GM23338 (cell line): ENCODE data around the gene DNAI7.

Source experiments
- EZH2 ChIP-seq: fragments of 200-600 bp; sonication (generic); IDR thresholded peaks from one replicate; pipeline ENCODE4 v1.8.0; 2017; ENCODE audit warnings: antibody characterized with exemption, mild to moderate bottlenecking, low read depth; ENCODE audit not compliant: unreplicated experiment
- EZH2phosphoT487 ChIP-seq: fragments of 200-600 bp; sonication (generic); IDR thresholded peaks from one replicate; pipeline ENCODE4 v1.8.1; 2018; ENCODE audit warnings: antibody characterized with exemption; ENCODE audit not compliant: unreplicated experiment
- JUNB ChIP-seq: IDR thresholded peaks from one replicate; pipeline ENCODE4 v1.6.1; 2016; ENCODE audit warnings: antibody characterized with exemption; ENCODE audit not compliant: unreplicated experiment
- POLR2AphosphoS5 ChIP-seq: IDR thresholded peaks from 2 replicates; pipeline ENCODE4 v1.6.1; 2016; ENCODE audit warnings: antibody characterized with exemption, low read depth
- STAT1 ChIP-seq: IDR thresholded peaks from one replicate; pipeline ENCODE4 v1.6.1; 2016; ENCODE audit warnings: antibody characterized with exemption; ENCODE audit not compliant: unreplicated experiment
- ZNF331 ChIP-seq: fragments of 250-450 bp; sonication (Bioruptor Pico); IDR thresholded peaks from 2 replicates; pipeline ENCODE4 v1.5.0; 2020; ENCODE audit warnings: low read depth, mild to moderate bottlenecking, moderate library complexity
- TF ChIP-seq, protein P1 (sequence below), 2 experiments: fragments of 200-600 bp in 1 of 2; sonication (generic) in 1 of 2; conservative IDR thresholded peaks; 2 replicates each; pipeline versions ENCODE4 v1.5.1 to v1.6.1; 2016 to 2017; ENCODE audit warnings: antibody characterized with exemption in 2 of 2, low read depth in 2 of 2, mild to moderate bottlenecking in 2 of 2, moderate library complexity in 1 of 2
- TF ChIP-seq, protein P2 (sequence below): IDR thresholded peaks from one replicate; pipeline ENCODE4 v1.6.1; 2018; ENCODE audit warnings: antibody characterized with exemption; ENCODE audit not compliant: unreplicated experiment
- TF ChIP-seq, protein P3 (sequence below): IDR thresholded peaks from 2 replicates; pipeline ENCODE4 v1.6.1; 2016; ENCODE audit warnings: antibody characterized with exemption

DNA sequence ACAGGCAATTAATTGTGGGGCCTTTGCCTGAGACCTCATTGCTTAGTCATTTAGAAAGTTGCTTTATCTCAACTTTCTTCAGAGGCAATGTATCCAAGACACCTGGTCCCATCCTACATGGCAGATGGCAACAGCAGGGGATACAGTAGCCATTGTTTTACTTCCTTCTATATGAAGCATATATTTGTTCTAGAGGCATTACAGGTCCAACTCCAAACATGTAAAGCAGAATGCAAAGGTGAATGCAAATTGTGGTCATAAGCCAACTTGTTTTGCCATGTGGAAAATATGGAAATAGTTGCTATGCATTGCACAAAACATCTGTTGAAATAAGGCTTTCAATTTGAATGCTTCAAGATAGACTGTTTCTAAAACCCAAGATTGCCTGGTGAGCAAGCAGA, 136.3 kb downstream of the DNAI7 start:
- TF ChIP-seq STAT1 (no peak), POLR2AphosphoS5 (no peak), EZH2 (no peak), JUNB (no peak), EZH2phosphoT487 (no peak), ZNF331 (CRISPR knock-in tag) (no peak)
- TF ChIP-seq, protein P1, sequence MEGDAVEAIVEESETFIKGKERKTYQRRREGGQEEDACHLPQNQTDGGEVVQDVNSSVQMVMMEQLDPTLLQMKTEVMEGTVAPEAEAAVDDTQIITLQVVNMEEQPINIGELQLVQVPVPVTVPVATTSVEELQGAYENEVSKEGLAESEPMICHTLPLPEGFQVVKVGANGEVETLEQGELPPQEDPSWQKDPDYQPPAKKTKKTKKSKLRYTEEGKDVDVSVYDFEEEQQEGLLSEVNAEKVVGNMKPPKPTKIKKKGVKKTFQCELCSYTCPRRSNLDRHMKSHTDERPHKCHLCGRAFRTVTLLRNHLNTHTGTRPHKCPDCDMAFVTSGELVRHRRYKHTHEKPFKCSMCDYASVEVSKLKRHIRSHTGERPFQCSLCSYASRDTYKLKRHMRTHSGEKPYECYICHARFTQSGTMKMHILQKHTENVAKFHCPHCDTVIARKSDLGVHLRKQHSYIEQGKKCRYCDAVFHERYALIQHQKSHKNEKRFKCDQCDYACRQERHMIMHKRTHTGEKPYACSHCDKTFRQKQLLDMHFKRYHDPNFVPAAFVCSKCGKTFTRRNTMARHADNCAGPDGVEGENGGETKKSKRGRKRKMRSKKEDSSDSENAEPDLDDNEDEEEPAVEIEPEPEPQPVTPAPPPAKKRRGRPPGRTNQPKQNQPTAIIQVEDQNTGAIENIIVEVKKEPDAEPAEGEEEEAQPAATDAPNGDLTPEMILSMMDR (conservative IDR thresholded peaks at IDR 0.05; ENCODE audit: low read depth in 2 of 2): no peak
- TF ChIP-seq, protein P2, sequence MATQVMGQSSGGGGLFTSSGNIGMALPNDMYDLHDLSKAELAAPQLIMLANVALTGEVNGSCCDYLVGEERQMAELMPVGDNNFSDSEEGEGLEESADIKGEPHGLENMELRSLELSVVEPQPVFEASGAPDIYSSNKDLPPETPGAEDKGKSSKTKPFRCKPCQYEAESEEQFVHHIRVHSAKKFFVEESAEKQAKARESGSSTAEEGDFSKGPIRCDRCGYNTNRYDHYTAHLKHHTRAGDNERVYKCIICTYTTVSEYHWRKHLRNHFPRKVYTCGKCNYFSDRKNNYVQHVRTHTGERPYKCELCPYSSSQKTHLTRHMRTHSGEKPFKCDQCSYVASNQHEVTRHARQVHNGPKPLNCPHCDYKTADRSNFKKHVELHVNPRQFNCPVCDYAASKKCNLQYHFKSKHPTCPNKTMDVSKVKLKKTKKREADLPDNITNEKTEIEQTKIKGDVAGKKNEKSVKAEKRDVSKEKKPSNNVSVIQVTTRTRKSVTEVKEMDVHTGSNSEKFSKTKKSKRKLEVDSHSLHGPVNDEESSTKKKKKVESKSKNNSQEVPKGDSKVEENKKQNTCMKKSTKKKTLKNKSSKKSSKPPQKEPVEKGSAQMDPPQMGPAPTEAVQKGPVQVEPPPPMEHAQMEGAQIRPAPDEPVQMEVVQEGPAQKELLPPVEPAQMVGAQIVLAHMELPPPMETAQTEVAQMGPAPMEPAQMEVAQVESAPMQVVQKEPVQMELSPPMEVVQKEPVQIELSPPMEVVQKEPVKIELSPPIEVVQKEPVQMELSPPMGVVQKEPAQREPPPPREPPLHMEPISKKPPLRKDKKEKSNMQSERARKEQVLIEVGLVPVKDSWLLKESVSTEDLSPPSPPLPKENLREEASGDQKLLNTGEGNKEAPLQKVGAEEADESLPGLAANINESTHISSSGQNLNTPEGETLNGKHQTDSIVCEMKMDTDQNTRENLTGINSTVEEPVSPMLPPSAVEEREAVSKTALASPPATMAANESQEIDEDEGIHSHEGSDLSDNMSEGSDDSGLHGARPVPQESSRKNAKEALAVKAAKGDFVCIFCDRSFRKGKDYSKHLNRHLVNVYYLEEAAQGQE: no peak
- TF ChIP-seq, protein P3, sequence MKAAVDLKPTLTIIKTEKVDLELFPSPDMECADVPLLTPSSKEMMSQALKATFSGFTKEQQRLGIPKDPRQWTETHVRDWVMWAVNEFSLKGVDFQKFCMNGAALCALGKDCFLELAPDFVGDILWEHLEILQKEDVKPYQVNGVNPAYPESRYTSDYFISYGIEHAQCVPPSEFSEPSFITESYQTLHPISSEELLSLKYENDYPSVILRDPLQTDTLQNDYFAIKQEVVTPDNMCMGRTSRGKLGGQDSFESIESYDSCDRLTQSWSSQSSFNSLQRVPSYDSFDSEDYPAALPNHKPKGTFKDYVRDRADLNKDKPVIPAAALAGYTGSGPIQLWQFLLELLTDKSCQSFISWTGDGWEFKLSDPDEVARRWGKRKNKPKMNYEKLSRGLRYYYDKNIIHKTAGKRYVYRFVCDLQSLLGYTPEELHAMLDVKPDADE: no peak
